Measurements from ENCODE around the gene DCDC1.

DCDC1 gene

DNA sequence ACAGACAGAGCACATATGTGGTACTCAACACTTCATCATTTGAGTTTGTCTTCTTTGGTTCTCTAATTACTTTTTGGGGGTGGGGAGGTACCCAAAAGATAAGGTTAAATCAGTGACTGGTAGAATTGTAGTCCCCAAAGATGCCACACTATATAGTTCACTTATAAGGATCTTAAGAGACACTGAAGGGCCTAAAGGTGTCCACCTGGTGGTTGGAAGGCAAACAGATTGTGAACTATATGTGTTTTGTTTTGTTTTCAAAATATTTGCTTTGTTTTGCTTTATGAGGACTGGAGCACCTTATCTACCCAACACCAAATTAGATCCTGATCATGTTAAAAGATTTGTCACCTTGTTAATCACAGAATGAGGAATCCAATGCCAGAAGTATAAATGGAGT lies 136.1 kb downstream of the DCDC1 start:
- DNase-seq: no peak

DNA sequence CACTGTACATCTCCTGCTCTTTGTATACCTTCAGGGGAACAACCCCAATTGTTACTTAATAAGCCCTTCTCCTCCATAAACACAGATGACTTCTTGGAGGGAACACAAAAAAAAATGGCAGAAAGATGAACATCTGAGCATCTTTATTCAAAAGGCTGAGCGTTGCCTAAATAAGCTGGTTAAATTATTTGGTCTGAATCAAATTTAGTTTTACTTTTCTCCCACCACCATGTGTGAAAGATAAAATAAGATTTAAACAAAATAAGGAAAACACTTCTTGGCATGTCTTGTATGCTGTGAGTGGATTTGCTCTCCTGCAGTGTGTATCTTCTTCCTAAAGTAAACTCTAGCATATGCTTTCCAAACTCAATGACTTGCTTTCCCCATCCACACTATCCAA lies 137.9 kb downstream of the DCDC1 start:
- DNase-seq: no peak

DNA sequence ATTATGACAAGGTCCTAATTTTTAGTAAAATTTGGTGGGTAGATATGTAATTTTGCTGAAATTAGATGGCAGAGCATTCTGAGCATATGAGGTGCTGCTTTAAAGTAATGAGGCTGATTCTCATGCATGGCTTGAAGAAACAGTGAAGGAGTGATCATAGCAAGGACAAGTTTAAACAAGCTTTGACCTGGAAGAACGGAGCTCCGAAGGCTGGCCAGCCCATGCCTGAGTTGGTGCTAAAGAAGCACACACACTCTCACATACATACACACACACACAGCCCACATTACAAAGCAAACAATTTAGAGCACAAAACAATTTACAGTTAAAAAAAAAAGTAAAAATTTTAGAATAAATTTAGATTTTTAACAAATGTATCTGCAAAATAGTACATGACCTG lies 150.7 kb downstream of the DCDC1 start:
- DNase-seq: no peak

DNA sequence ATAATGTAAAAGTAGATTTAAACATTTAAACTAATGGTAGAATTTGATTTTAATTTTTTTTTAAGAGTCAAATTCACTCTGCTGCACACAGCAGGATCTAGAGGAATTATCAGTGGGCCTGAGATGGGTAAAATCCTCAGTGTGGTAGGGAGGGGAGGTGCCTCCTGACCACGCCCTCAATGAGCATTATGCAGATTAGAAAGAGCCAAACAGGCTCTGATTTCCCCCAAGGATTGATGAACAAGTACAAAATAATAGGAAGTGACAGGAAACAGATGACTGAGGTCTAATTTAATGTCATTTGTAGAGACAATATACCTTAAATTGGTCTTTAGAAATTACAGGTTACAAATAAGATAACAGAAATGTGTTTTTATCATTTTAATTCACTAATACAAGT lies 155.2 kb downstream of the DCDC1 start:
- DNase-seq: no peak

DNA sequence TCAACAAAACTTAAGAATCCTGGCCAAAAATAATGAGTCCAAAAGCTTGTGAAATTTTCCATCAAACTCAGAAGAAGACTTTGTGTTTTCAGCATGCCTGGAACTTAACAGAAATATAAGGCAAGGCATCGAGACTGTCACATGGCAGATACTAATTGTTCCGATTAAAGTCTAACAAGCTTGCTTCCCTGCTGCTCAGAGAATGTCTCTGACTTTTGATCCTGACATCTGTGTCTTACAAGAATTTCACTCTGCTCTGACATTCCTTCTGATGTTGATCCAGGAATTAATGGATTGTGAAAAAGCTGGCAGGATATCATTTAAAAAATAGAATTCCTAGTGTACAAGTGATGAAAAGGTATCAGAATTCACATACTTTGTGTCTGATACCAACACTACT lies 170.2 kb downstream of the DCDC1 start:
- DNase-seq: no peak

DNA sequence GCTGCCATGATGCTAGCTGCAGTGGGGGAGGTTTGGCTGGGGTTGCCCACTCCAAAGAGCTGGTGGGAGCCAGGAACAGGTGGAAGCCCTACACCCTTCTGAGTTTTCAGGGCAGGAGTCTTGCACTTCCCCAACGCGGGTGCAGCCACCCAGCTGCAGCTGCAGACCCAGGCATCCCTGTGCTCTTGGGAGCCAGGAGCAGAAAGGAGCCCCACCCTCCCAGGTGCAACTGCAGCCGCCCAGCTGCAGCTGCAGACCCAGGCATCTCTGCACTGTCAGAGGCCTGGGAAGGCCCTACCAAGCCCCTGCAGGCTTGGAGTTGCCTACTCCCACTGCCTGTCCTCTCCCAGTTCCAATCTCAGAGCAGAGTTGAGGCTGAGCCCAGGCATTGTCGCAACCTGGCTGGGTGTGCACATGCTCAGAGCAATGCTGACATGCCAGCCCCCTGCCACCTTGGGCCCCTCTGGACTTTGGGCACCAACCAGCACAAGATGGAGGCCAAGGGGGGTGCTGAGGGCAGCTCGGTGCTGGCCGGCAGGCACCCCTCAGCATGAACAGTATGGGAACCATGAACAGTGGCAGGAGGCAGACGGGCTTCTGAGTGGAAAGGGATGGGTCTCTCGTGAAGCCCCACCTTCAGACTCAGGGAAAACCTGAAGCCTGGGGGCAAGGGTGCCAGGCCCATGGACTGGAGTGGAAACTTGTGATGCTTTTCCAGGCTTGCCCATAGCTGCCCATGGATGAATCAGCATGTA lies 195.4 kb downstream of the DCDC1 start:
- no peak for DNase-seq

DNA sequence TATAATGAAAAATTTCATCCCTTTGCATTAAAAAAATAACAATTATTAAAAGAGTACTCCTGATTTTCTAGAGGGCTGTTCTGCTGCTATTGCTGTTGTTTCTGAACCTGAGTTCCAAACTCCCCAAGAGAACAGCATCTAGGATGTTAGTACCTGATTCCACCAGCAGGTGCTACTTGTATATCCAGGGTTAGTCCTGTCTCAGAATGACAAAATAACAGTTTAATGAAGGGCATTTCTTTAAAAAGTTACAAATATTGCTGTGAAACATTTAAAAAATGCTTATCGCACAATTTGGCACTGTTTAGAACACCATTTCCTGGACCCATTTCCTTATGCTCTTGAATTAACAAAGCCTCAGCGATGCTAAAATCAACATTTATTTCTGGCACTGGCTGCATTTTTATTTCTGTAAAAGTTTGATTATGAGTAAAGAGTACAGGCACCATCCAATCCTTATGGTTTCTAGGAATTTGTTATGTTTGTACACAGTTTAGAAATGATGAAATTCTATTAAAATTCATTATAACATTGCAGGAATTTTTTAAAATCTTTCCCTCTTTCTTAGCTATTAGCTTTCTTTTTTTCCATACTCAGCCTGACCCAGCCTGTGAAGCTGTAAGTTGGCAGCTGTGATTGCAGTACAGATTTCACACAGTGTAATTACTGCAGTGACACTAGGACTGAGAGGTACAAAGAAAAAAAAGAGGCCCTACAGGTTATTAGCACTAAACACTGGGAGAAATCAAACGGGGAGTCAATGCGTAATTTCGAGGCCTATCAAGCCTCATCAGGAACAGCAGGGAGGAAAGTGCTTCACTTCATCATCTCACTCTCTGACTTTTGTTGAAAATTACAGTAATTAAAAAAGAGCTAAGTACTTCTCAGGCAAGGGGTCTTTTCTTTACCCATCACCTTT lies 208.8 kb downstream of the DCDC1 start:
- no peak for DNase-seq

DNA sequence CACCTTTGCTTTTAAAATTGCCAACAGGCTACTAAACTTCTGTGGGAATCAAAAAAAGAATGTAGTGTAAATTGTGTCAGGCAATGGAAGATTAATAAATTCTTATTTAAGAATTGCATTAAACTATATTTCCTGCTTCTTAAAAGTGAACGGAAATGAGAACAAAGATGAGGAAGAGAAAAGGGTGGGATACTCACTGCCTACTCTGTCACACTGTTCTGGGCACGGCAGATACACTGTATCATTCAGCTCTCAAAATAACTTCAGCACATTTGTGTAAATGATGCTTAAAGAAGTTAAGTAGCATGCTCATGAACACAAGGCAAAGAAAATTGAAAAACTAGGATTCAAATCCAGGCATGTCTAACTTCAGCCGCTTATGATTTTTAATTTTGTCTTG lies 218.7 kb downstream of the DCDC1 start:
- no peak for DNase-seq

DNA sequence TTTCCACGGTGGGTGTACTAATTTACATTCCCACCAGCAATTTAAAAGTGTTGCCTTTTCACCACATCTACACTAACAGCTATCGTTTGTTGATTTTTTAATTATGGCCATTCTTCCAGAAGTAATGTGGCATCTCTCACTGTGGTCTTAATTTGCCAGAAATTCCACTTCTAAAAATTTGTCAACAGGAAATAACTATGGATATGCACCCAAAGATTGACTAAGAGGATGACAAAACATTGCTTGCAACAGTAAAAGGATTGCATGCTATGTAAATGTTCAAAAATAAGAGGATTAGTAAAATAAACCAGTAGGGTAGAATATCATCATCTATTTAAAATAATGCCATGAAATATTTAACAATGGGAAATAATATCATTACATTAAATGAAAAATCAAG lies 219.5 kb downstream of the DCDC1 start:
- DNase-seq: no peak

DNA sequence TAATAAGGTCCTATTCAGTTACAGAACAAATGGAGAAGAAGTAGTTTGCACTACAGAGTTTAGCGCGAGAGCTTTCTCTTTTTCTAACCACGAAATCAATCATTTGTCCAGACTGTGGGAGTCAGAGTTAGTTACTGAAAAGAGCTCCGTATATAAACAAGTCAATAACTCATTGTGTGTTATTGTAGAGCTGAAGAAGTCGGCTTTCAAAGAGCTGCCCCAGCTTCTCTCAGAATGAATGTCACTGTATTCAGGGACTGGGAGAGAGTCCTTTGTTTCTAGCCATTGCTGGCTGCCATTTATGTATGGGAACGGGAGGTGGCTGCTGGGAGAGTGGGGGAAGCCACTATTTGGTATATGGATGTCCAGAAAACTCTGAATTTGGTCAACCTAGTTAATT lies 227.8 kb downstream of the DCDC1 start:
- DNase-seq: peak in 7 of 56 donors; percentile 1 to 23 (median 5)

DNA sequence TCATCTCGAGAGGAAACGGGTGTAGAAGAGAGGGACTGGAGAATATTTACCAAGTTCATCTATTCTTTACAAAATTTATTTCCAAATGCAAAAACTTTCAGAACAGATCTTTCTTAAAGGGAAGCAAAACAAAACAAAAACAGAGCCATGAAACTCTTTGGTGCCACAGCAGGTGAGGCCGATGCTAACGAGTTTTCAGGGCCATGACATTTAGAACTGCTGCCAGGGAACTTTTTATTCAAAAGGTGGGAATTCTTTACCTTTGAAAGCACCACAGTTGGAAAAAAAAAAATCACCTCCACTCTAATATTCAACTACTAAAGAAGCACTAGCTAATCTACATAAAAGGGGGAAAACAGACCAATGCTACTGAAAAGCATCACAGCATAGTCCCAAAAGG lies 230.1 kb downstream of the DCDC1 start:
- DNase-seq: no peak

DNA sequence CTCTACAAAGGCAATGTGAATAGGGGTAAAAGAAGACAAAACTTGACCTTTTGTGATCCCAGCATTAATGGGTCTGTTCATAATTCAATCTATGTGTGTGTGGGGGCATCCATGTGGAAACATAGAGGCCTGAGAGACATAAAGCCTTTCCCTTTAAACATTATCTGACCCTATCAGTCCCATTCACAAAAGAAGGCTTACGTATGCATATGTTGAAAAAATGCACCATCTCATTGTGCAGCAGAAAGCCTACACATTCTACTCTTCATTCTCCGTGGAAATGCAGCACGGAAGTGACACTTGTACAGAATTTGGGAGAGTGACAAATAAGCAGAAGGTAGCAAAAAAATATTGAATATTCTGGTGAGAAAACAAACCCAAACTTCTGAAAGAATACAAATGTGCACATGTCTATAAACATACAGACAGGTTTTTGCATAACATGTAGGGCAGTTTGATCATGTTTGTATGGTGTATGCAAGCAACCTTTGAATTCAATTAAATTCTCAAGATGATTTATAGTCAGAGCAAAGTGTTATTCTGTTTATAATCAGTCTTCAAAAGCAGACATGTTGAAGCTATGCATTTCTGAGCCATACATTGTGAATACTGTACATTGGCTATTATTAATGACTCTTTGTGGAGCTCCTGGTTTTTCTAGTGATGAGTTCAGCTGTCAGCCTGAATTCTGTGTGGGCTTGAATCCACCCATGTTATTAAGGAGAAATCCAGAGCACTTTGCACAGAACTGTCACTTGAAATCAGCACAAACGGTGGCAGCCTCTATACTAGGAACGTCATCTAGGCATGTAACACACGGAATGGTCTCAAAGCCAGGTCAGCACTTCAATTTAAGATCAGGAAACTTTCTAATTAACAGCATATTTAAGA lies 236.8 kb downstream of the DCDC1 start:
- DNase-seq: peak in 10 of 56 donors; percentile 3 to 41 (median 14)

DNA sequence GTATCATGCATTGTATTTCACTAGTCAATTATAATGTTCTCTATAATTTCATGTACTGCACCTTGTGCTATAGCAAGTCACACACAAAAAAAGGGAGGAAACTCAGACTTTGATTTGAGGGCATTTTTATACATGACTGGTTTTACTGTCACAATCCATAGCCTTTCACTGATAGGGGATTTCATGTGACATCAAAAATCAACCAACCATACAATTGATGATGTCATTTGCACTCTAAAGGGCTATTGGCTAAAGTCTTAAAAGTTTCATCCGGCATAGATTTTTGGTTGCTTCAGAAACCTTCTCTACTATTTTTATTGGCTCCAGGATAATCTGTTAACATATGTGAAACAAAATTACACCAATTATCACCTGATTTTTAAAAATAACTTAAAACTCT lies 237.8 kb downstream of the DCDC1 start:
- no peak for DNase-seq

DNA sequence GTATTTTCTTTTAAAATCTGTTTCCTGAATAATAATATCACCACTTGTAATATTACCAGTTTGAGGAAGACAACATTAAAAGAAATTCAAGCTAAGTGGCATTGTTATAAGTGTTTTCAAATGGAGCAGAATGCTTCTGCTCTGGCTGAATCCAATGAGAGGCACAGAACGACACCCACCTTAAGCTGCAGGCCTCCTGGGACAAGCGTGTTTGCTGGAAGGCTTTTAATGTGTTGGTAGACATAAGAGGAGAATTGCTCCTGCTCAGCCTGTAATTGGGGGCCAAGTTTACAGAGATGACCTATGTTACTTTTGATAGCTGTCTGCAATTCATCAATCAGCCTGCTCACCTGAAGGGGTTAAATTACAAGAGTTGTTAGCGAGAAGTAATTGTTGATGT lies 242.2 kb downstream of the DCDC1 start:
- DNase-seq: no peak

DNA sequence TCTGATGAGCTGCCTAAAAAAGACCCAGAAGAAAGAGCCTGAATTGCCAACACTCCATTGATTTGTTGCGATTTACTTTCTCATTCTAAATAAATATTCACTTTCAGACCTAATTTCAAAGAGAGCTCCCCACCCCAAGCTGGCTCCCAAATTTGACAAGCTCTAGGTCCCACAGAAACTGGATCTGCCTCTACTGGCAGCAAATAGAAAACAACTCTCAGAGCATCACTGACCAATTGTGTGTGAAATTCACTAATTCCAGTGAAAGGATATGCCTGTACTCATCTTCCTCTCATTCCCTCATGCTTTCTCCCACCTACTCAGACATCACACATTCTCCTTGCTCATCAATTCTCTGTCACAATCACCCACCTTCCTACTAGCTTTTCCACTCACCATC lies 249.1 kb downstream of the DCDC1 start:
- no peak for DNase-seq

DNA sequence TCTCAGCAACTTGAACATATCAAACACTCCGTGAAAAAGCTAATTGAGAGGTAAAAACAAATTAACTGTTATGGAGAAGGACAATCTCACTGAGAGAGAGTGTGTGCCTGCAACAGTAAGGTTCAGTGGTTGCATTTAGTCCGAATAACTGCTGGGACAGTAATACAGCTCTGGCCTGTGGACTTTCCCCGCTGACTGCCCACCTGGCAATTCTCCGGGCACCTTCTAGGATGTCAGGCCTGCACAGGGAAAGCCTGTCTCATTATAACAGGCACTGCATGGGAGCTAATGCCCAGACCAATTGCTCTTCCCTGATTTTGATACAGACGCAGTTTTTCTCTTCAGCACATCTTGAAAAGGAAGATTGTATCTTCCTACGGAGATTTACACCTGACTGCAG lies 251.0 kb downstream of the DCDC1 start:
- DNase-seq: no peak

DNA sequence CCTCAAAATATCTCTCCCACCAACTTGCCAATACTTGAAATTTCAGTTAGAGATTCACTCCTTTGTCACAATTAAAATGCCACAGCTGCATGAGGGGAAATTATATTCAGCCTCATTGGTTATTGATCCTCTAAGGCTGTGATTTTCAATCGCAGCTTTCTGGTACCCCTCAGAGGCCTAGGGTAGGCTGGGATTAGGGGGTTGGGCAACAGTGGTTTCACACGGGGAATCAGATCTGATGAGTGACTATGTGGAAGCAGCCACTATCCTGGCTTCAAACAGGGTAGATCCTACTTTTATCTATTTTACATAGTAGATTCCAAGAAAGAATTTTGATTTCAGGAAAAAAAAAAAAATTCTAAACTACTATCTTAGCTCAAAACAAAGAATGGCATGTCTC lies 252.5 kb downstream of the DCDC1 start:
- no peak for DNase-seq

DNA sequence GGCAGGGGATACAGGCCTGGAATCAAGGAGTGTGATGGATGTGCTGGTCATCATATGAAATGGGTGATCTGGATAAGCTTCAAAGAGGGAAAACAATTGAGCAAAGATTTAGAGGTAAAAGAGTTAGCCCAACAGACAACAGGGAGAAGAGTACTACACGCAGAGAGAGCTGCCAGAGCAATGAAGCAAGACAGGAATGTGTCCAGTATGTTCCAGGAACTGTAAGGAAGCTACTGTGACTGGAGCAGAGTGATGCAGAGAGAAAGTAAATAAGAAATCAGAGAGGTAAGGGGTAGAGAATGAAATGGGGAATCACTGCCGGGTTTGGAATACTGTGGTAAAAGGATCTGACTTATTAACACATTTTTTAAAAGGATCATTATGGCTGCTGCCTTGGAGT lies 255.1 kb downstream of the DCDC1 start:
- DNase-seq: no peak

DNA sequence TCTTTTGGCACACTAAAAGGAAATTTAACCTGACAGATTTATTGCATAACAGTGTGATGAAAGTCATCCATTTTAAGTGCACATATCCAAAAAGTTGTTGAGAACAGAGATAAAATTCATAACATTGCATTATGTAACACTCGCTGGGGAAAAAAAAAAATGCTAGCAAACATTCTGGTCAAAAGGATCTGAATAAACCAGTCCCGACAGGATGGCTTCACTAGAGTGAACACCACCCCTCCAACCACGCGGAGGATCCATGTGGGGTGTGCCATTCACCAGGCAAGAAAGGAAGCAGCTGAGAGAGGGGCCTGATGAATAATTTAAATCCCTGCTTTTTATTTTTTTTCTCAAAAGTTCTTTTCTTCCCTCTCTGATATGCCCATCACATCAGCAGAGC lies 258.7 kb downstream of the DCDC1 start:
- peak in 3 of 56 donors; percentile 0 to 5 (median 0) for DNase-seq

DNA sequence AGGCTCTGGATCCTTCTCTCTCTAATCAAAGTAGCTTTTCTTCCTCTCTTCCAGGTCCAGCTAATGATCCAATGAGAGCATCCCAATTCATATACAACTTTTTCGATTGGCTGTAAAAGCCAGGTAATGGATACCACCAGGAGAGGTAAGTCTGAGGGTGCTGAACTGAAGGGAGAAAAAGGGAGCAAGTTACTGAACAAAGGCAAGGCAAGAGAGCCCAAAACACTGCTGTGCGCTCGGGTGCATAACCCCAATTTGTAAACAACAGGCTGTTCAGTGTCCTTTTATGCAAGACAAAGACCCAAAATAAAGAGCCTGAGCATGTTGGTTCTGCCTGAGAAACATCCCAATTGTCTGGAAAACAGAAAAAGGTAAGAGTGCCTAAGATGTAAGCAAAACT lies 260.1 kb downstream of the DCDC1 start:
- DNase-seq: no peak

DNA sequence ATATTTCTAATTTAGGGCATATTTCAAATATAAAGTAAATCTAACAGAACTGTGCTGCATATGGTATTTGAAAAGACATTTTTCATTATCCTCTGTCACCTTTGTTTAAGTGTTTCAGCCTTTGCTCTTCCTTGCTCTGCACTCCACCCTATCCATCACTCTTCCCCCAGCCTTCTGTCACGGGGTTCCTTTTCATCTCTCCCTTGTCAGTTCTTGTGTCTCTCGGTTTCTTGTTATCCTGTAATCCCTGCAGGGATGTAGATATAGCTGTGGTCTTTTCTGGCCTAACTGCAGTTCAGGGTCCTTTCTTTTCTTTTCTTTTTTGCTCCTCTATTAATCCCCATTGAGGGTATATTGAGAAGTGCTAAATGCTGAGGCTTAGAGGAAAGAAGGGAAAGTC lies 261.9 kb downstream of the DCDC1 start:
- DNase-seq: no peak

Data from nucleus accumbens (tissue), 56 donors.